Right renal cortex interstitium (tissue), 3 donors: ENCODE measurements around the gene AIFM3. TPM values are rescaled to one million over a fixed set of nuclear protein-coding genes. Genes with fewer than 3 reads are reported as not detected.
"Not testable (repeated sequence)": the region's sequence is repeated elsewhere in the genome, so short reads cannot be mapped to it uniquely, and the experiment has no call there.

ENCODE experiments used
- DNase-seq, 3 donors: peaks; one replicate each; pipeline ENCODE4 v3.0.0-alpha.2; 2013; ENCODE audit warnings: low read depth in 3 of 3, low spot score in 2 of 3
- polyA plus RNA-seq, 3 donors: library from polyadenylated mRNA; unstranded; fragments of 120-200 nt; gene quantifications; one replicate each; pipeline ENCODE4 v1.2.1, GENCODE V29; 2013; ENCODE audit not compliant: insufficient read length in 3 of 3

AIFM3 gene
- under 1 TPM; 0.69 to 0.97 (median 0.76) TPM for polyA plus RNA-seq

- no peak for DNase-seq
These were observed at the start of gene AIFM3 for GRCh38 chr22:20966883-20967696. AIFM3 (plus strand) TSS chr22:20967255; CDS start chr22:20967945, 690 bp downstream.

GRCh38 chr22:20918663-20919218, 48.3 kb upstream of the AIFM3 start:
- no peak for DNase-seq

- DNase-seq, result no peak
These were observed 47.3 kb upstream of the AIFM3 start for GRCh38 chr22:20919718-20920117.

GRCh38 chr22:20920881-20921203, 46.2 kb upstream of the AIFM3 start:
- no peak for DNase-seq

GRCh38 chr22:20922141-20922751, 44.8 kb upstream of the AIFM3 start:
- no peak for DNase-seq

GRCh38 chr22:20926243-20926642, 40.8 kb upstream of the AIFM3 start:
- no peak for DNase-seq

GRCh38 chr22:20927940-20928572, 39.0 kb upstream of the AIFM3 start:
- no peak for DNase-seq

GRCh38 chr22:20928573-20928967, 38.5 kb upstream of the AIFM3 start:
- DNase-seq, result no peak

GRCh38 chr22:20930004-20930403, 37.1 kb upstream of the AIFM3 start:
- DNase-seq, result no peak

- not testable (repeated sequence) for DNase-seq
These were observed 36.6 kb upstream of the AIFM3 start for GRCh38 chr22:20930435-20930834.

- DNase-seq, result no peak
These were observed 35.9 kb upstream of the AIFM3 start for GRCh38 chr22:20931126-20931654.

GRCh38 chr22:20933910-20934309, 33.1 kb upstream of the AIFM3 start:
- DNase-seq, result no peak

GRCh38 chr22:20935049-20935448, 32.0 kb upstream of the AIFM3 start:
- not testable (repeated sequence) for DNase-seq

GRCh38 chr22:20935780-20936539, 31.1 kb upstream of the AIFM3 start:
- DNase-seq, result not testable (repeated sequence)

- no peak for DNase-seq
These were observed 29.8 kb upstream of the AIFM3 start for GRCh38 chr22:20937031-20937793.

GRCh38 chr22:20937794-20938671, 29.0 kb upstream of the AIFM3 start:
- no peak for DNase-seq

GRCh38 chr22:20939457-20940185, 27.4 kb upstream of the AIFM3 start:
- not testable (repeated sequence) for DNase-seq

GRCh38 chr22:20940186-20940651, 26.8 kb upstream of the AIFM3 start:
- no peak for DNase-seq
